Measurements from ENCODE around the gene AXDND1. TPM values are rescaled to one million over a fixed set of nuclear protein-coding genes. Genes with fewer than 3 reads are reported as not detected.
"Not testable (repeated sequence)": the region's sequence is repeated elsewhere in the genome, so short reads cannot be mapped to it uniquely, and the experiment has no call there.

Gene AXDND1
- total and polyA plus RNA-seq, 2 donors (not counting 1 experiment from before 2014, with no cell fraction given), result 0.05 to 0.17 TPM

GRCh38 chr1:179424610-179425009, 58.8 kb downstream of the AXDND1 start:
- no peak overlapping the region for H3K27ac ChIP-seq (ENCODE audit: insufficient read depth, low read length)
- H3K4me3 ChIP-seq (replicated peaks in 1 of 4; ENCODE audit: control extremely low read depth in 1 of 4, insufficient read depth in 1 of 4, low read depth in 3 of 4, low read length in 4 of 4), result no peak overlapping the region
- H2AFZ ChIP-seq (ENCODE audit: low read length), result no peak overlapping the region
- DNase-seq (ENCODE audit: low read depth in 2 of 2), result no peak
- no peaks in the 10 kb centered on the region for H3K4me1 ChIP-seq (ENCODE audit: control insufficient read depth, extremely low read depth, insufficient read depth, low read length)
- no peak overlapping the region for H3K4me2 ChIP-seq (ENCODE audit: extremely low read depth, insufficient read depth, low read length)
- TF ChIP-seq EZH2 (IDR thresholded peaks at IDR 0.05; ENCODE audit: low read length, missing control alignments) (no peak), CTCF (conservative IDR thresholded peaks at IDR 0.05 in 1 of 2, IDR thresholded peaks at IDR 0.05 in 1 of 2; ENCODE audit: low read depth in 1 of 2, low read length in 2 of 2) (no peak)
- H3K36me3 ChIP-seq (ENCODE audit: control insufficient read depth, insufficient read depth, low read length), result no peaks in the 10 kb centered on the region
- no peaks in the 10 kb centered on the region for H4K20me1 ChIP-seq (ENCODE audit: control insufficient read depth, extremely low read depth, insufficient read depth, low read length)
- no peaks in the 10 kb centered on the region for H3K27me3 ChIP-seq (ENCODE audit: control insufficient read depth, insufficient read depth, low read length)
- no peaks in the 10 kb centered on the region for H3K79me2 ChIP-seq (ENCODE audit: control insufficient read depth, insufficient read depth, low read length)
- H3K9ac ChIP-seq (ENCODE audit: insufficient read depth, low read length), result no peak overlapping the region
- no peaks in the 10 kb centered on the region for H3K9me3 ChIP-seq (ENCODE audit: control insufficient read depth, insufficient read depth, low read depth, low read length)

GRCh38 chr1:179425186-179425585, 59.4 kb downstream of the AXDND1 start:
- no peaks in the 10 kb centered on the region for H3K9me3 ChIP-seq (ENCODE audit: control insufficient read depth, insufficient read depth, low read depth, low read length)
- DNase-seq (ENCODE audit: low read depth in 2 of 2), result no peak
- H3K4me3 ChIP-seq (replicated peaks in 1 of 4; ENCODE audit: control extremely low read depth in 1 of 4, insufficient read depth in 1 of 4, low read depth in 3 of 4, low read length in 4 of 4), result no peak overlapping the region
- no peak overlapping the region for H3K27ac ChIP-seq (ENCODE audit: insufficient read depth, low read length)
- H3K4me1 ChIP-seq (ENCODE audit: control insufficient read depth, extremely low read depth, insufficient read depth, low read length), result no peaks in the 10 kb centered on the region
- TF ChIP-seq CTCF (conservative IDR thresholded peaks at IDR 0.05 in 1 of 2, IDR thresholded peaks at IDR 0.05 in 1 of 2; ENCODE audit: low read depth in 1 of 2, low read length in 2 of 2), result no peak
- no peak for TF ChIP-seq EZH2 (IDR thresholded peaks at IDR 0.05; ENCODE audit: low read length, missing control alignments)
- no peaks in the 10 kb centered on the region for H4K20me1 ChIP-seq (ENCODE audit: control insufficient read depth, extremely low read depth, insufficient read depth, low read length)
- no peaks in the 10 kb centered on the region for H3K36me3 ChIP-seq (ENCODE audit: control insufficient read depth, insufficient read depth, low read length)
- H3K9ac ChIP-seq (ENCODE audit: insufficient read depth, low read length), result no peak overlapping the region
- no peaks in the 10 kb centered on the region for H3K27me3 ChIP-seq (ENCODE audit: control insufficient read depth, insufficient read depth, low read length)
- H3K4me2 ChIP-seq (ENCODE audit: extremely low read depth, insufficient read depth, low read length), result no peak overlapping the region
- H2AFZ ChIP-seq (ENCODE audit: low read length), result no peak overlapping the region
- H3K79me2 ChIP-seq (ENCODE audit: control insufficient read depth, insufficient read depth, low read length), result no peaks in the 10 kb centered on the region

- no peaks in the 10 kb centered on the region for H3K27me3 ChIP-seq (ENCODE audit: control insufficient read depth, insufficient read depth, low read length)
- no peak overlapping the region for H3K4me3 ChIP-seq (replicated peaks in 1 of 4; ENCODE audit: control extremely low read depth in 1 of 4, insufficient read depth in 1 of 4, low read depth in 3 of 4, low read length in 4 of 4)
- TF ChIP-seq CTCF (conservative IDR thresholded peaks at IDR 0.05 in 1 of 2, IDR thresholded peaks at IDR 0.05 in 1 of 2; ENCODE audit: low read depth in 1 of 2, low read length in 2 of 2) (no peak), EZH2 (IDR thresholded peaks at IDR 0.05; ENCODE audit: low read length, missing control alignments) (no peak)
- no peak overlapping the region for H3K4me2 ChIP-seq (ENCODE audit: extremely low read depth, insufficient read depth, low read length)
- no peaks in the 10 kb centered on the region for H3K79me2 ChIP-seq (ENCODE audit: control insufficient read depth, insufficient read depth, low read length)
- H4K20me1 ChIP-seq (ENCODE audit: control insufficient read depth, extremely low read depth, insufficient read depth, low read length), result no peaks in the 10 kb centered on the region
- no peaks in the 10 kb centered on the region for H3K9me3 ChIP-seq (ENCODE audit: control insufficient read depth, insufficient read depth, low read depth, low read length)
- no peak for DNase-seq (ENCODE audit: low read depth in 2 of 2)
- no peak overlapping the region for H2AFZ ChIP-seq (ENCODE audit: low read length)
- H3K9ac ChIP-seq (ENCODE audit: insufficient read depth, low read length), result no peak overlapping the region
- H3K27ac ChIP-seq (ENCODE audit: insufficient read depth, low read length), result no peak overlapping the region
- no peaks in the 10 kb centered on the region for H3K36me3 ChIP-seq (ENCODE audit: control insufficient read depth, insufficient read depth, low read length)
- no peaks in the 10 kb centered on the region for H3K4me1 ChIP-seq (ENCODE audit: control insufficient read depth, extremely low read depth, insufficient read depth, low read length)
Observed at GRCh38 chr1:179437171-179437570, 71.4 kb downstream of the AXDND1 start.

- H2AFZ ChIP-seq (ENCODE audit: low read length); H3K79me2 ChIP-seq (ENCODE audit: control insufficient read depth, insufficient read depth, low read length); H3K9me3 ChIP-seq (ENCODE audit: control insufficient read depth, insufficient read depth, low read depth, low read length); H3K4me3 ChIP-seq (replicated peaks in 1 of 4; ENCODE audit: control extremely low read depth in 1 of 4, insufficient read depth in 1 of 4, low read depth in 3 of 4, low read length in 4 of 4); H3K4me2 ChIP-seq (ENCODE audit: extremely low read depth, insufficient read depth, low read length); H3K36me3 ChIP-seq (ENCODE audit: control insufficient read depth, insufficient read depth, low read length); DNase-seq (ENCODE audit: low read depth in 2 of 2); H3K9ac ChIP-seq (ENCODE audit: insufficient read depth, low read length); H3K27me3 ChIP-seq (ENCODE audit: control insufficient read depth, insufficient read depth, low read length); H3K4me1 ChIP-seq (ENCODE audit: control insufficient read depth, extremely low read depth, insufficient read depth, low read length); H3K27ac ChIP-seq (ENCODE audit: insufficient read depth, low read length); H4K20me1 ChIP-seq (ENCODE audit: control insufficient read depth, extremely low read depth, insufficient read depth, low read length): not testable (repeated sequence)
Observed at GRCh38 chr1:179439646-179440045, 73.9 kb downstream of the AXDND1 start.

- H3K9me3 ChIP-seq (ENCODE audit: control insufficient read depth, insufficient read depth, low read depth, low read length); H3K4me2 ChIP-seq (ENCODE audit: extremely low read depth, insufficient read depth, low read length); H3K27me3 ChIP-seq (ENCODE audit: control insufficient read depth, insufficient read depth, low read length); H3K27ac ChIP-seq (ENCODE audit: insufficient read depth, low read length); H3K79me2 ChIP-seq (ENCODE audit: control insufficient read depth, insufficient read depth, low read length); H3K9ac ChIP-seq (ENCODE audit: insufficient read depth, low read length); H2AFZ ChIP-seq (ENCODE audit: low read length); H4K20me1 ChIP-seq (ENCODE audit: control insufficient read depth, extremely low read depth, insufficient read depth, low read length); DNase-seq (ENCODE audit: low read depth in 2 of 2); H3K4me3 ChIP-seq (replicated peaks in 1 of 4; ENCODE audit: control extremely low read depth in 1 of 4, insufficient read depth in 1 of 4, low read depth in 3 of 4, low read length in 4 of 4); H3K4me1 ChIP-seq (ENCODE audit: control insufficient read depth, extremely low read depth, insufficient read depth, low read length); H3K36me3 ChIP-seq (ENCODE audit: control insufficient read depth, insufficient read depth, low read length): not testable (repeated sequence)
Observed at GRCh38 chr1:179440301-179440700, 74.5 kb downstream of the AXDND1 start.

Measured in fibroblast of lung (primary cell).